GM21381 (cell line): ENCODE data around the gene USP8.
"Not testable (repeated sequence)": the region's sequence is repeated elsewhere in the genome, so short reads cannot be mapped to it uniquely, and the experiment has no call there.

ENCODE experiments used
- ATAC-seq: cut with Tn5 transposase; IDR thresholded peaks from one replicate; pipeline ENCODE4 v1.9.1; 2021; ENCODE audit warnings: mild to moderate bottlenecking, moderate library complexity; ENCODE audit not compliant: unreplicated experiment

Gene USP8

DNA sequence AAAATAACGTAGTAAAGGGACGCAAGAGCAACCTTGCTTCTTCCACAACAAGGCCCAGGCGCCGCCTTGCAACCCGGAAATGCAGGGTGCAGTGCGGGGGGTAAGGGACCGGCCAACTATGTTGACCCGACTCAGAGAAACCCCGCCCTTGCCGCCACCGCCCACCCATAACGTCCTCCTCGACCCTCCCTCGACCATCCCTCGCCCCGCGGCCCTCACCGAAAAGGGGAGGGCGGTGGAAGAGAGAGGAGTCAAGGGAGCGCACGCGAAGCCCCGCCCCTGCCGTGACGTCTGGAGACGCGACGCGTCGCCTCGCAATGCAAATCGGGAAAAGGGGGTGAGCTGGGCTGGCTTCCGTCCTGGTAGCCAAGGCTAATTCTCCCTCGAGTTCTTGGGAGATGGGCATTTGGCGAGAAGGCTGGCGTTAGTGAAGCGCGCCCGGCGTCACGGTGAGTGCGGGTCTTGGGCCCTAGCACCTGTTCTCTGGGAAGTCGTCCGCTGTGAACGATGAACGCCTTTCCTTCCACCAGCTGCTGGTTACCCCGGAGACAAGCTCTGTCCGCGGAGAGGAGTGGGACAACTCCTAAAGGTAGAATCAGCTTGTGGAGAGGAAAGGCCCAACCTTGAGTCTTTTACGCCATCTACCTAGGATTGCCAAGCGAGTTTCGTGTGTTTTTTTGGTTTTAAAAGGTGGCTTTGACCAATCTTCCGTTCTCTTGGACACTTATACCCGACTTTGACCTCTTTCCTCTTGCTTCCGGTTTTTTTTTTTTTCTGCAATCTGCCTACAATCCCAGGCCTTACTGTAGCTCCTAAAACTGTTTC lies at the start of gene USP8:
Gene USP8, plus strand, starts transcription at position 340 of the 825 bp plus-strand sequence. CDS start 14,669 bp downstream, outside the sequence.
- peak; percentile 94 for ATAC-seq

GRCh38 chr15:50377867-50378751 lies 46.1 kb upstream of the USP8 start:
- peak; percentile 99 for ATAC-seq

- ATAC-seq: no peak
Observed at GRCh38 chr15:50378776-50379175, 45.4 kb upstream of the USP8 start.

GRCh38 chr15:50379413-50379812 lies 44.8 kb upstream of the USP8 start:
- ATAC-seq: not testable (repeated sequence)

- no peak for ATAC-seq
Observed at GRCh38 chr15:50380089-50380488, 44.1 kb upstream of the USP8 start.

GRCh38 chr15:50381438-50381837 lies 42.8 kb upstream of the USP8 start:
- ATAC-seq: no peak

- ATAC-seq: not testable (repeated sequence)
Observed at GRCh38 chr15:50382408-50382807, 41.8 kb upstream of the USP8 start.

DNA sequence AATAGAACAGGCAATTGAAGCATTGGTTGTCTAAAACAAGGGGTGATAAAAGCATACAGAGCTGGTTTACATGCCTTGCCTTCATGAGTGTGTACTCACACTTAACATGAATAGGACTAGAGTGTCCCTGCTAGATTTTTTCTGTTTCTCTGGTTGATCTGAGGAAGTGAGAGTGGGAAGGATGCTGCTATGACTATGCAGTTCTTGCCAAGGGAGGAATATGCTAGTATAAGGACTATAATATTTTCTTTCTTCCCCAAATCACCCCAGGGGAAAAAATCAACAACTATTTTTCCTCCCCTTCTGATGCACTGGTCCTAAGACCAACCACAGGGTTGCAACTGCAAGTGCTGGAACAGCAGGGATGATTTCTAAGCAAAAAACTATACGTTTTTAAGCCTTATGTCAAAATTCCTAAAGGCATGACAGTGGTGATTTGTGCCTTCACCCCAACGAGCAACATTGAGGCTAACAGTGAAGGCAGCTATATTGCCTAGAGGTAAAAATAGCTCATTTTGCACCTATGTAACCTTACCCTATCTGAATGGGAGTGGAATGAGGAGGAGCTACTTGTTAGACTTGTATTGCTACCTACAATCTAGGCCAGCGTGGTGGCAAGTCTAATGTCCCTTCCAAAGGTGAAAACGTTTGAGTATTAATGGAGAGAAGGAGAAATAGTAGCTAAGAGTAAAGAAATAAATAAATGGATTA lies 33.5 kb upstream of the USP8 start:
- ATAC-seq: peak; percentile 75

GRCh38 chr15:50391561-50391960 lies 32.6 kb upstream of the USP8 start:
- not testable (repeated sequence) for ATAC-seq

GRCh38 chr15:50411870-50412269 lies 12.3 kb upstream of the USP8 start:
- no peak for ATAC-seq

DNA sequence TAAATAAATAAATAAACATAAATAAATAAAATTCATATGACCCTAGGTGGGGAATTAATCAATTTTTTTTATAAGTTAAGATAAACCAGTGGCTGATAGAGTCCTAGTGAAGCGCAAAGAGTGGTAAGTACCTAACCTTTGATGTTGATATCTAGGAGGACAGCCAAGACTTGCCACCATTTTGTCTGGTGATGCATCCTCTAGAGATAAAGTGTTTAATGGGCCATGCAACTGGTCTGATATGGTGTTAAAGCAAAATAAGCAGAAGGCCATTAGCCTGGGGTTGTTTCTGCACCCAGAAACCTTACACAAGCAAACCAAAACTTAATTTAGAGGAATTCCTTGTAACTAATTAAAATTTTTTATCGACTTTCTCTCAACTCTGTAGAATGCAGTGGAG lies 9.6 kb upstream of the USP8 start:
- ATAC-seq: no peak

DNA sequence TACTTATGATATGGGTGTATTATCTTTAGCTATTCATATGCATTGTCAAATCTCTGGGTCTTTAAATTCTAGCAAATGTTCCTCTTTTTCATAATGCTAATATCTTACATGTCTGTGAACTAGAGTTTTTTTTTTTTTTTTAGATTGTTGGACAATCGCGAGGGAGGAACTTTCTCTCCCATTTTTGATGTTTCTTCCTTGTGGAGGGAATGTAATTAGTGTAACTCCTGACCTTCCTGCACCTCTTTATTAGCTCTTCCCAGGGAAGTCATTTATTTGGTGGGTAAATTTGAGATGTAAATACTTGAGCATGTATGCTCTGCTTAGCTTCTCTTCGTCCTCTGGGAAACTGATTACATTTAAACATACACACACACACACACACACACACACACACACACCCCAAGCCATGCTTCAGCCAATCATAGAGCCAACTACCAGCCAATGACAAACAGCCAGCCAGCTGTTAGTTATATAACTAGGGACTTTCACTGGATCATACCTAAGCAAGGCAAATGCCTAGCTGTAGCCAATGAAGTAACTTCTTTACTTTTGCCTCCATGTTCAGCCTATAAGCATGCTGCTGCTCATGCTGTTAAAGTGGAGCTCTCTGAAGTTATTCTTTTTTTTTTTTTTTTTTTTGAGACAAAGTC lies 8.3 kb upstream of the USP8 start:
- ATAC-seq: no peak

GRCh38 chr15:50416890-50417289 lies 7.3 kb upstream of the USP8 start:
- ATAC-seq: no peak

DNA sequence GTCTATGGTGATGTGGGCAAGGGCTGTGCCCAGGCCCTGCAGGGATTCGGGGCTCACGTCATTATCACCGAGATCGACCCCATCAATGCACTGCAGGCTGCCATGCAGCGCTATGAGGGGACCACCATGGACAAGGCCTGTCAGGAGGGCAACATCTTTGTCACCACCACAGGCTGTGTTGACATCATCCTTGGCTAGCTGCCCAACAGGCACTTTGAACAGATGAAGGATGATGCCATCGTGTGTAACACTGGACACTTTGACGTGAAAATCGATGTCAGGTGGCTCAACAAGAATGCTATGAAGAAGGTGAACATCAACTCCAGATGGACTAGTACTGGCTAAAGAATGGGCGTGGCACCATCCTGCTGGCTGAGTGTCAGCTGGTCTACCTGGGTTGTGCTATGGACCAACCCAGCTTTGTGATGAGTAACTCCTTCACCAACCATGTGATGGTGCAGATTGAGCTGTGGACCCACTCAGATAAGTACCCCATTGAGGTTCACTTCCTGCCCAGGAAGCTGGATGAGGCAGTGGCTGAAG lies 6.1 kb upstream of the USP8 start:
- no peak for ATAC-seq

DNA sequence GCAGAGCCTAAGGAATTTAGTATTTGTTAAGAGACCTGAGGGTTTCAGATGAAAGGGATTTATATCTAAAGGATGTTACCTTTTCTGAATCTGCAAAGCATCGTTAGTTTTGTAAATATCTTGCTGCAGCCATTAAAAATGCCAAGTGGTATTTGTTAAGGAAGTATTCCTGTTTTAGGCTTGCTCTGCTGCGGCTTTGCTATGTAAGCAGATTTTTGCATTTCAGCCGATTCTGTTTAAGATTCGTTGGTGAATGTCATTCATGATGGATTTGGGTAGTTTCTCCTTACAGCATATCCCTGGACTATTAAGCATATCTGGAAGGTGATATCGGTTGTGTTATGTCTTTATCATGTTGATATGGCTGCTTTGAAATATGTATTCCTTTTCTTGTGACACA lies 1.0 kb downstream of the USP8 start:
- ATAC-seq: no peak

DNA sequence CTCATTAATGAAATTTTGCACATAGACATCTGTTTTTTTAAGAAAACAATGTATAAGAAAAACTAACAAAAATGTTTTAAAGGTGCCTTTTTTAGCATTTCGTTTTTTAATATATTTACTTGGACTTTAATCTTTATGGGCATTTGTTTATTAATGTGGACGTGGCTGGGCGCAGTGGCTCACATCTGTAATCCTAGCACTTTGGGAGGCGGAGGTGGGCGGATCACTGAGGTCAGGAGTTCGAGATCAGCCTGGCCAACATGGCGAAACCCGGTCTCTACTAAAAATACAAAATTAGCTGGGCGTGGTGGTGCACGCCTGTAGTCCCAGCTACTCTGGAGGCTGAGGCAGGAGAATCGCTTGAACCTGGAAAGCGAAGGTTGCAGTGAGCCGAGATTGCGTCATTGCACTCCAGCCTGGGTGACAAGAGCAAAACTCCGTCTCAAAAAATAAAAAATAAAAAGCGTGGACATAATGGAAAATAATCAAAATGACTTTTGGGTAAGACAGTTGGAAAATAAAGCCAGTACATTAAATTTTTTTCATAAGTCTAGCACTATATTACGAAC lies 1.6 kb downstream of the USP8 start:
- ATAC-seq: not testable (repeated sequence)

DNA sequence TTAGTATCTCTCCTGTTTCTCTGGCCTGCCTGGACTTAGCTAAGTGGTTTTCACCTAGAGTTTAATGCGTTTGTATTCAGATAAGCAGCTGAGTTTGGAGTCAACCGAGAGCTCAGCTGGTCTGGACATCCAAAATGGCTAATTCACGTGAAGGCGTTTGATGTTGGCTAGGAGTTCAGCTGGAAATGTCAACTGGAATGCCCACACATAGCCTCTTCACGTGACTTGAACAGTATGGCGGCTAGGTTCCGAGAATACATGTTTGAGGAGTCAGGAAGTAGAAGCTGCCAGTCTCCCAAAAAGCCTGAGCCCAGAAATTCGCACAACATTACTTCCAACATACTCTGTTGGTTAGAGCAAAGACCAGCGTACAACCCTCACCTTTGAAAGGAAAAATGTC lies 2.2 kb downstream of the USP8 start:
- no peak for ATAC-seq

GRCh38 chr15:50431204-50431603 lies 7.0 kb downstream of the USP8 start:
- no peak for ATAC-seq

DNA sequence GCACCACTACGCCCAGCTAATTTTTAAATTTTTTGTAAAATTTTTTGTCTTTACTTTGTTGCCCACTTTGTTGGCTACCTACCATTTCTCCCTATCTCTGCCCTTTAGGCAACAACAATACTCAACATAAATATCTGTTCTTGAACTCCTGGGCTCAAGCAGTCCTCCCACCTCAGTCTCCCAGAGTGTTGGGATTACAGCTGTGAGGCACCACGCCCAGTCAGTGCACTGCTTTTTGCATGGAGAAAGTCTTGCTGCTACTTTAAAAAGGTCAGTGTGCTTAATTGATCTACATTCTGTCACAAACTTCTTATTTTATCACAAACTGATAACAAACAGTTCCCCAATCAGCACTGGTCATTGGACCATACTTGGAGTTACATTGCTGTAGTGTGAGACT lies 8.0 kb downstream of the USP8 start:
- no peak for ATAC-seq

- no peak for ATAC-seq
Observed at GRCh38 chr15:50435772-50436171, 11.6 kb downstream of the USP8 start.
